KMS-11 (cell line): ENCODE data around the gene MACROD2.

ENCODE experiments used
- H2AFZ ChIP-seq: fragments of 200-600 bp; sonication (generic); 2 replicates; pipeline ENCODE4 v1.6.1; 2016; ENCODE audit warnings: antibody characterized with exemption, mixed run types, low read depth
- H3K27ac ChIP-seq: fragments of 200-600 bp; sonication (generic); 2 replicates; pipeline ENCODE4 v1.6.1; 2016; ENCODE audit warnings: mild to moderate bottlenecking, mixed run types
- H3K27me3 ChIP-seq: fragments of 200-600 bp; sonication (generic); 2 replicates; pipeline ENCODE4 v1.6.1; 2017; ENCODE audit warnings: mild to moderate bottlenecking, low read depth, mixed run types, moderate library complexity; ENCODE audit not compliant: insufficient read depth
- H3K36me3 ChIP-seq: fragments of 200-600 bp; sonication (generic); 2 replicates; pipeline ENCODE4 v1.6.1; 2017; ENCODE audit warnings: mild to moderate bottlenecking, mixed run types; ENCODE audit not compliant: insufficient read depth
- H3K4me1 ChIP-seq: fragments of 200-600 bp; sonication (generic); 2 replicates; pipeline ENCODE4 v1.6.1; 2016; ENCODE audit warnings: mild to moderate bottlenecking, low read depth, mixed run types; ENCODE audit not compliant: poor library complexity, severe bottlenecking
- H3K4me2 ChIP-seq: fragments of 200-600 bp; sonication (generic); 2 replicates; pipeline ENCODE4 v1.7.0; 2016; ENCODE audit warnings: mild to moderate bottlenecking, mixed run types
- H3K4me3 ChIP-seq: fragments of 200-600 bp; sonication (generic); IDR thresholded peaks from 2 replicates; pipeline ENCODE4 v1.6.1; 2017; ENCODE audit warnings: low read depth, low read length, mixed read lengths; ENCODE audit not compliant: insufficient read depth
- H3K79me2 ChIP-seq: fragments of 200-600 bp; sonication (generic); 2 replicates; pipeline ENCODE4 v1.6.1; 2016; ENCODE audit warnings: low read depth, mixed run types; ENCODE audit not compliant: insufficient read depth
- H3K9ac ChIP-seq: fragments of 200-600 bp; sonication (generic); 2 replicates; pipeline ENCODE4 v1.6.1; 2016; ENCODE audit warnings: mild to moderate bottlenecking, mixed run types
- H4K20me1 ChIP-seq: fragments of 200-600 bp; sonication (generic); 2 replicates; pipeline ENCODE4 v1.6.1; 2016; ENCODE audit warnings: mild to moderate bottlenecking, mixed run types; ENCODE audit not compliant: insufficient read depth
- CTCF ChIP-seq: fragments of 200-600 bp; sonication (generic); conservative IDR thresholded peaks from 2 replicates; pipeline ENCODE4 v1.6.1; 2017; ENCODE audit warnings: low read depth, mild to moderate bottlenecking, antibody characterized with exemption, low read length, moderate library complexity, mixed read lengths

MACROD2 gene

DNA sequence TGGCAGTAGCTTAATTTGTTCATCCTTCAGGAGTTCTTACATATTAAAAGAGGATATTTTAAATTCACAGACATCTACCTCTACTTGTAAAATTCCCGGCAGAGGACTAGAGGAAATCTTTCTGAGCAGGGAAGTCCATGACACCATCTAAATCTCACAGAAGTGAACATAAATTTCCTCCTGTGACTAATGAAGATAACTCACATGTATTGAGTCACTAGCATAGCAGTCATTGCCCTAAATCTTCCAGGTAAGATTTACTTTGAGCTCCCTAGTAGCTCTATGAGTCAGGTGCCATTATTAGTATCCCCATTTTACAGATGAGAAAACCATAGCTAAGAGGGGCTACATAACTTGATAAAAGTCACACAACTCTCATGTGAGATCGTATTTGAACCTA is 1400.7 kb downstream of the MACROD2 start:
- no peaks in the 10 kb centered on the region for H3K36me3 ChIP-seq
- no peaks in the 10 kb centered on the region for H3K27me3 ChIP-seq
- no peak overlapping the region for H3K27ac ChIP-seq
- H3K4me3 ChIP-seq: no peak overlapping the region
- no peak overlapping the region for H3K9ac ChIP-seq
- no peaks in the 10 kb centered on the region for H3K4me1 ChIP-seq
- no peaks in the 10 kb centered on the region for H4K20me1 ChIP-seq
- H3K4me2 ChIP-seq: no peak overlapping the region
- no peak overlapping the region for H2AFZ ChIP-seq
- TF ChIP-seq CTCF: no peak
- H3K79me2 ChIP-seq: no peaks in the 10 kb centered on the region

- Histone ChIP-seq H3K4me1 (no peaks in the 10 kb centered on the region), H3K9ac (no peak overlapping the region), H3K4me3 (no peak overlapping the region), H3K4me2 (no peak overlapping the region), H3K27ac (no peak overlapping the region), H3K36me3 (no peaks in the 10 kb centered on the region), H4K20me1 (no peaks in the 10 kb centered on the region), H3K27me3 (no peaks in the 10 kb centered on the region), H3K79me2 (no peaks in the 10 kb centered on the region), H2AFZ (no peak overlapping the region)
- no peak for TF ChIP-seq CTCF
Measured at GRCh38 chr20:15396900-15397299, 1401.6 kb downstream of the MACROD2 start.

- no peak overlapping the region for H3K4me2 ChIP-seq
- H4K20me1 ChIP-seq: no peaks in the 10 kb centered on the region
- no peak overlapping the region for H3K9ac ChIP-seq
- H3K27ac ChIP-seq: no peak overlapping the region
- no peak overlapping the region for H3K4me3 ChIP-seq
- H3K27me3 ChIP-seq: no peaks in the 10 kb centered on the region
- H3K79me2 ChIP-seq: no peaks in the 10 kb centered on the region
- no peak overlapping the region for H2AFZ ChIP-seq
- no peaks in the 10 kb centered on the region for H3K36me3 ChIP-seq
- TF ChIP-seq CTCF: no peak
- no peaks in the 10 kb centered on the region for H3K4me1 ChIP-seq
Measured at GRCh38 chr20:15399781-15400180, 1404.5 kb downstream of the MACROD2 start.

GRCh38 chr20:15406072-15406471 is 1410.8 kb downstream of the MACROD2 start:
- Histone ChIP-seq H2AFZ (no peak overlapping the region), H3K4me1 (no peaks in the 10 kb centered on the region), H3K9ac (no peak overlapping the region), H3K36me3 (no peaks in the 10 kb centered on the region), H3K4me3 (no peak overlapping the region), H3K27me3 (no peaks in the 10 kb centered on the region), H3K4me2 (no peak overlapping the region), H4K20me1 (no peaks in the 10 kb centered on the region), H3K27ac (no peak overlapping the region), H3K79me2 (no peaks in the 10 kb centered on the region)
- TF ChIP-seq CTCF: no peak

GRCh38 chr20:15411781-15412180 is 1416.5 kb downstream of the MACROD2 start:
- no peak overlapping the region for H2AFZ ChIP-seq
- H3K4me1 ChIP-seq: no peaks in the 10 kb centered on the region
- no peak for TF ChIP-seq CTCF
- H3K4me3 ChIP-seq: no peak overlapping the region
- H3K9ac ChIP-seq: no peak overlapping the region
- H3K4me2 ChIP-seq: no peak overlapping the region
- H3K27me3 ChIP-seq: no peaks in the 10 kb centered on the region
- H3K27ac ChIP-seq: no peak overlapping the region
- no peaks in the 10 kb centered on the region for H4K20me1 ChIP-seq
- H3K79me2 ChIP-seq: no peaks in the 10 kb centered on the region
- no peaks in the 10 kb centered on the region for H3K36me3 ChIP-seq
